Activated T-helper 1 cell treated with anti-CD3 and anti-CD28 coated beads, Interleukin-2, amount 50 U/mL, for 16 hours (primary cell): ENCODE results near the gene LDAF1.
"Not testable (repeated sequence)": the region's sequence is repeated elsewhere in the genome, so short reads cannot be mapped to it uniquely, and the experiment has no call there.

Experiments used
- DNase-seq, 2 donors: peaks; one replicate each; pipeline ENCODE4 v3.0.0-alpha.2; 2020; ENCODE audit warnings: low read depth in 1 of 2, low spot score in 1 of 2

LDAF1 gene

GRCh38 chr16:21158208-21159110 lies at the start of gene LDAF1:
Gene LDAF1, plus strand, starts transcription at chr16:21158674. Its CDS starts 2,509 bp downstream, at chr16:21161183.
- peak; percentile 57 to 66 for DNase-seq

GRCh38 chr16:21115551-21115950 lies 42.9 kb upstream of the LDAF1 start:
- DNase-seq = not testable (repeated sequence)

GRCh38 chr16:21116148-21116693 lies 42.3 kb upstream of the LDAF1 start:
- no peak for DNase-seq

GRCh38 chr16:21117567-21117966 lies 40.9 kb upstream of the LDAF1 start:
- no peak for DNase-seq

GRCh38 chr16:21120976-21121520 lies 37.4 kb upstream of the LDAF1 start:
- DNase-seq = no peak

GRCh38 chr16:21125191-21125590 lies 33.3 kb upstream of the LDAF1 start:
- no peak for DNase-seq

- no peak for DNase-seq
Measured at GRCh38 chr16:21126518-21126917, 32.0 kb upstream of the LDAF1 start.

- no peak for DNase-seq
Measured at GRCh38 chr16:21128991-21129390, 29.5 kb upstream of the LDAF1 start.

GRCh38 chr16:21130811-21131210 lies 27.7 kb upstream of the LDAF1 start:
- DNase-seq = no peak

- no peak for DNase-seq
Measured at GRCh38 chr16:21134053-21134452, 24.4 kb upstream of the LDAF1 start.

- DNase-seq = no peak
Measured at GRCh38 chr16:21145738-21146137, 12.7 kb upstream of the LDAF1 start.

- no peak for DNase-seq
Measured at GRCh38 chr16:21150375-21151001, 8.0 kb upstream of the LDAF1 start, which contains the start of gene DNAH3. Gene DNAH3, minus strand, starts transcription at chr16:21150846. Its CDS starts 527 bp downstream, at chr16:21150319.

- not testable (repeated sequence) for DNase-seq
Measured at GRCh38 chr16:21152160-21153030, 6.1 kb upstream of the LDAF1 start.

- not testable (repeated sequence) for DNase-seq
Measured at GRCh38 chr16:21153124-21153729, 5.2 kb upstream of the LDAF1 start.

- not testable (repeated sequence) for DNase-seq
Measured at GRCh38 chr16:21156011-21156410, 2.5 kb upstream of the LDAF1 start.

- DNase-seq = no peak
Measured at GRCh38 chr16:21156767-21157467, 1.6 kb upstream of the LDAF1 start.

GRCh38 chr16:21157632-21158031 lies 842 bp upstream of the LDAF1 start:
- no peak for DNase-seq

GRCh38 chr16:21159281-21159951 lies 942 bp downstream of the LDAF1 start:
- DNase-seq = peak in 1 of 2 donors; percentile 5

GRCh38 chr16:21160276-21160675 lies 1.8 kb downstream of the LDAF1 start:
- DNase-seq = no peak
